ENCODE measurements around the gene ZNF765.
"Not testable (repeated sequence)": the region's sequence is repeated elsewhere in the genome, so short reads cannot be mapped to it uniquely, and the experiment has no call there.

DNA sequence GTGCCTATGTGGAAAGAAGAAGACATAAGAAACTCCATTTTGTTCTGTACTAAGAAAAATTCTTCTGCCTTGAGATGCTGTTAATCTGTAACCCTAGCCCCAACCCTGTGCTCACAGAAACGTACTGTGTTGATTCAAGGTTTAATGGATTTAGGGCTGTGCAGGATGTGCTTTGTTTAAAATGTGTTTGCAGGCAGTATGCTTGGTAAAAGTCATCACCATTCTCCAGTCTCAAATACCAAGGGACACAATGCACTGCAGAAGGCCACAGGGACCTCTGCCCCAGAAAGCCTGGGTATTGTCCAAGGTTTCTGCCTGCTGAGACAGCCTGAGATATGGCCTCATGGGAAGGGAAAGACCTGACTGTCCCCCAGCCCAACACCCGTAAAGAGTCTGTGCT is 48.9 kb downstream of the ZNF765 start:
- TF ChIP-seq CTCF (IDR thresholded peaks at IDR 0.05; ENCODE audit: insufficient read depth, low read length, poor library complexity, severe bottlenecking); EZH2phosphoT487 (conservative IDR thresholded peaks at IDR 0.05; ENCODE audit: low read length): not testable (repeated sequence)
